Stimulated activated CD4-positive, alpha-beta T cell treated with anti-CD3 and anti-CD28 coated beads, Interleukin-4, amount 100 ng/mL, for 24 hours (primary cell): ENCODE measurements around the gene LGALS1.
"Not testable (repeated sequence)": the region's sequence is repeated elsewhere in the genome, so short reads cannot be mapped to it uniquely, and the experiment has no call there.

ENCODE experiments used
- DNase-seq: peaks from one replicate; pipeline ENCODE4 v3.0.0-alpha.2; 2020

Gene LGALS1

DNA sequence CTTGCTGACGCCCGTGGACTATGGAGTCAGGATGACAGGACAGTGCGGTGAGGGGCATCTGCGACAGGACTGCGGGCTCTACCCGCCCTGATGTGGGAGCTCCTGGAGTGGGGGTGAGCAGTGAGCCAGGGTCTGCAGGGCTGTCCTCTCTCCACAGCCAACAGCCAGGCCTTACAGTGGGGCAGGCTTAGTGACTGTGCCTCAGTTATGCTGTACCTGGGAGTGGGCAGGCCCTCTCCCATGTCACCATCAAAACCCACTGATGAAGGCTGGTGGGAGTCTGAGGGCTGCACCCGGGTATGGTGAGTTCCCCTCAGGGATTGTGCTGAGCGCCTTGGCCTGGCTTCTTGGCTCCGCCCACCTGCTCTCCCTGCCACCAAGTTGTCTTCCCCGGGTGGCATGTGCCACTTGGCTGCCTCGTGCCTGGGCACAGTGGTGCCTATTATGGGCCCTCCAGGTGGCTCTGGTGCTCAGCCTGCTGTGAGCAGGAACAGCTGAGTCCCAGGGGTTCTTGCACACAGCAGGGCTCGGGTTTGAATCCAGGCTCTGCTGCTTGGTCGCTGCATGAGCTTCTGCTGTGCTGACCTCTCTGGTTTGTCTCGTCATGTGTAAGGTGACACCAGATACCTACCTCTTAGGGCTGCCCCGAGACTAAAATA lies 17.3 kb downstream of the LGALS1 start:
- no peak for DNase-seq

- DNase-seq, result not testable (repeated sequence)
Observed at GRCh38 chr22:37694131-37694530, 18.7 kb downstream of the LGALS1 start.

DNA sequence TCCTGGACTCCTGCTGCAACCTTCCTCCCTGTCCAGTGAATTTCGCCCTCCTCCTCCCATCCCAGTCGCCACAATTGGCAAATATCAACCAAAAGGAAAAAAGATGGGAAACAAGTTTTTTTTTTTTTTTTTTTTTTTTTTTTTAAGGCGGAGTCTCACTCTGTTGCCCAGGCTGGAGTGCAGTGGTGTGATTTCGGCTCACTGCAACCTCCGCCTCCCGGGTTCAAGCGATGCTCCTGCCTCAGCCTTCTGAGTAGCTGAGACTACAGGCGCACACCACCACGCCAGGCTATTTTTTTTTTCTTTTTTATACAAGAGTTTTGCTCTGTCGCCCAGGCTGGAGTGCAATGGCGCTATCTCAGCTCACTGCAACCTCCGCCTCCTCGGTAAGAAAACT lies 20.8 kb downstream of the LGALS1 start:
- not testable (repeated sequence) for DNase-seq

DNA sequence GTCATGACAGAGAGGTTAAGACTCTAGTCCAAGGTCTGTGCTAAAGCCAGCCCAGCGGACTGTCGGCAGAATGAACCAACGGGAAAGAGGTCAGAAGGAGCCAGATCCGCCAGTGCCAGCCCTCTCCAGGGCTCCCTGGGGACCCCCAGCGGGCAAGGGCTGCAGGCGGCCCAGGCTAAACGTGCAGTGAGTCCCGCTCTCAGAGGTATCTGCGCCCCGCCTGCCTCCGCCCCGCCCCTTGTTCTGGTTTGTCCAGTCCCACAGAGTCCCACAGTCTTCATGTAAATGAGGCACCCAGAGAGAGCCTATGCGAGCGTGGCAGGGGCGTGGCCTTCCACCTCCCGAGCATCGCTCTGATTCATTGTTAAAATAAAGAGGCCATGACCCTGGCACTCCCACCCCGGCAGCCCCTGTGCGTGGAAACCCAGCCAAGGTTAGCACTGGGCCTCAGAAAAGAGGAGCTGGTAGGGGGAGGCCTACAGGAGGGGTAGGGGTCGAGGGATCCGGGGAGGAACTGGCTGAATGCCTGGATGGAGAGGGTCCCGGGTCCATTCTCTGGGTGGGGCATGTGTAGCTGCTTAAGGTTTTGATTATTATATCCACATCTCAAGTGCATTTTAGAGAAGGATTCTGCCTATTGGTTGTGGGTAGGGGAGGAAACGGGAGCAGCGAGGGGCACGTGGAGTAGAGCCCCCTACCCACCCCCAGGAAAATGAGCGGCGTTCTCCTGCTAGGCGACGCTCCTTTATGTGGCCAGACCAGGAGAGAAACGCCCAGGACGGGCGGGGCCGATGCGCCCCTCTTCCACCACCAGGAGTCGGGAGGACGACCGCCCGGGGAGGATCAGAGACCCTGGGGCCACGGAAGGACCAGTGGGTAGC lies 21.5 kb downstream of the LGALS1 start, which contains the start of gene TRIOBP:
TRIOBP (plus strand) TSS at position 392 of the 881 bp plus-strand sequence. CDS start 4,318 bp downstream, outside the sequence.
- DNase-seq, result peak; percentile 90

DNA sequence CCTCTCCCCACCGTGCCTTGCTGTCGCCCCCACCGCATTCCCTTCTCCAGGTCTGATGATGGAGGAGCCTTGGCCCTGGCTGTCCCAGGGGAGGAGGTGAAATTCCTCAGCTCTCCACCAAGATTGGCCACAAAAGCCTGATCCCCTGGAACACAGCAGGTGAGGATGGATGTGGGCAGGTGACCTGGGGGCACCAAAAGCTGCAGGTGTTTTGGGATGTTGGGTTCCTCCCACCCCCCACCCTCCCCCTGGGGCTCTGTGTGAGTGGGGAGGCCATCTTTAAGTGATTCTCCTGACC lies 22.1 kb downstream of the LGALS1 start:
- no peak for DNase-seq

- DNase-seq, result no peak
Observed at GRCh38 chr22:37701141-37701786, 25.8 kb downstream of the LGALS1 start.

DNA sequence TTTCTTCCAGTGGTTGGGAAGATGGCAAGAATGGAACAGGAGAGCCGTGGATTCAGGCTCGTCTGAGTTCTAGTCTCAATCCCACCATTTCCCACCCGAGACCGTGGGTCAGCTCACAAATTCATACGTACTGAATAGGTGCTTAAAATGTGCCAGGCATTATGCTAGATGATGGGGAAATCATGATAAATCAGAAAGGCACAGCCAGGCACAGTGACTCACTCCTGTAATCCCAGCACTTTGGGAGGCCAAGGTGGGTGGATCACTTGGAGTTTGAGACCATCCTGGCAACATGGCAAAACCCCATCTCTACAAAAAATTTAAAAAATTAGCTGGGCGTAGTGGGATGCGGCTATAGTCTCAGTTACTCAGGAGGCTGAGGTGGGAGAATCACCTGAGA lies 28.5 kb downstream of the LGALS1 start:
- no peak for DNase-seq

GRCh38 chr22:37704645-37705044 lies 29.2 kb downstream of the LGALS1 start:
- DNase-seq, result no peak

GRCh38 chr22:37705205-37705604 lies 29.8 kb downstream of the LGALS1 start:
- DNase-seq, result no peak

- DNase-seq, result no peak
Observed at GRCh38 chr22:37708580-37709444, 33.4 kb downstream of the LGALS1 start.

GRCh38 chr22:37709445-37709765 lies 34.0 kb downstream of the LGALS1 start:
- no peak for DNase-seq

GRCh38 chr22:37710675-37711074 lies 35.2 kb downstream of the LGALS1 start:
- DNase-seq, result no peak

GRCh38 chr22:37711490-37711889 lies 36.1 kb downstream of the LGALS1 start:
- no peak for DNase-seq

DNA sequence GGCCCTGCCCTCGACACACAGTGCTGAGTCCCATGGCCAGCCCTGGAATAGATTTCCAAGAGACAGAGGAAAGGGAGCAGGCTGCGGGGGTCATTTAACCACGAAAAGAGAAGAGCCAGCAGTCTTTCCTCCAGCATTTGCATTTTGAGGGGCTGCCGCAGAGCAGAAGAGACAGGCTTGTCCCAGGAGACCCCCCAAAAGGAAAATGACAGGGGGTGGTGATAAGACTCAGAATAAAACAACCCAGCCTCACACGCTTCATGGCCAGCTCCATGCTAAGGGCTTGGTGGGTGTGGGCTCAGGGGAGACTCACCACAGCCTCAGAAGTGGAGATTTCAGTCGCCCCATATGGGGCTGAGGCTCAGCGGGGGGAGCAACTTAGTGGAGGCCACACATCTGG lies 38.3 kb downstream of the LGALS1 start:
- no peak for DNase-seq

GRCh38 chr22:37714634-37715033 lies 39.2 kb downstream of the LGALS1 start:
- no peak for DNase-seq

DNA sequence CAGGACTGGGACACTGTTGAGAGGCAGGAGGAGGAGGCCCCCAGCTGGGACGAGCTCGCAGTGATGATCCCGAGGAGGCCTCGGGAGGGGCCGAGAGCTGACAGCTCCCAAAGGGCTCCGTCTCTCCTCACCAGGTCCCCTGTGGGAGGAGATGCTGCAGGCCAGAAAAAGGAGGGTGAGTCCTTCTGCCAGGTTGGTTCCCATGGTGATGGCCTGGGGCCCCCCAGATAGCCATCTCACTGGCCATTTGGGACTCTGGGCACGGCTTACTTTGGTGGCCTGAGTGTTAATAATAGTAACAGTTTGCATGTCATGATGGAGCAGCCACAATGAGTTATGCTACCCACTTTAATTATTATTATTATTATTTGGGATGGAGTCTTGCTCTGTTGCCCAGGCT lies 40.3 kb downstream of the LGALS1 start:
- DNase-seq, result no peak

GRCh38 chr22:37716708-37717107 lies 41.3 kb downstream of the LGALS1 start:
- no peak for DNase-seq

GRCh38 chr22:37717235-37717634 lies 41.8 kb downstream of the LGALS1 start:
- not testable (repeated sequence) for DNase-seq

GRCh38 chr22:37717746-37718305 lies 42.4 kb downstream of the LGALS1 start:
- DNase-seq, result not testable (repeated sequence)

GRCh38 chr22:37725551-37726240 lies 50.3 kb downstream of the LGALS1 start:
- DNase-seq, result no peak

DNA sequence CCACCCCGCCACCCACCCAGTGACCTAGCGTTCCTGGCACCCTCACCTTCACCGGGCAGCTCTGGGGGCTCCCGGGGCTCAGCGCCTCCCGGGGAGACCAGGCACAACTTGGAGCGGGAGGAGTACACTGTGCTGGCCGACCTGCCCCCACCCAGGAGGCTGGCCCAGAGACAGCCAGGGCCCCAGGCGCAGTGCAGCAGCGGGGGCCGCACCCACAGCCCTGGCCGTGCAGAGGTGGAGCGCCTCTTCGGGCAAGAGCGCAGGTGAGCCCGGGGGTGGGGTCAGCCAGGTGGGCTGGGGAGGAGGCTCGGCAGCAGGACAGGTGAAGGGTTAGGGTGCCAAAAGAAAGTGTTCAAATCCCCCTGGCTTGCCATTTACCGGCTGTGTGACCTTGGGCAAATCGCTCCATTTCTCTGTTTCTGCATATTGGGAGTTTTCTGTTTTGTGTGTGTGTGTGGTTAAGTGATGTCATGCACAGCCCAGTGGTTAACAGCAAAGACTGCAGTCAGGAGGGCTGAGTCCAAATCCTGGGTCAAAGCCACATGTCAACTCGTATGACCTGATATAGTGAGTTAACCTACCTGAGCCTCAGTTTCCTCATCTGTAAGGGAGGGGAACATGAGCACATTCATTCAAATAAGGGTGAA lies 50.9 kb downstream of the LGALS1 start:
- no peak for DNase-seq

- DNase-seq, result no peak
Observed at GRCh38 chr22:37728620-37729019, 53.2 kb downstream of the LGALS1 start.
